ENCODE measurements around the gene CAMK2A.

DNA sequence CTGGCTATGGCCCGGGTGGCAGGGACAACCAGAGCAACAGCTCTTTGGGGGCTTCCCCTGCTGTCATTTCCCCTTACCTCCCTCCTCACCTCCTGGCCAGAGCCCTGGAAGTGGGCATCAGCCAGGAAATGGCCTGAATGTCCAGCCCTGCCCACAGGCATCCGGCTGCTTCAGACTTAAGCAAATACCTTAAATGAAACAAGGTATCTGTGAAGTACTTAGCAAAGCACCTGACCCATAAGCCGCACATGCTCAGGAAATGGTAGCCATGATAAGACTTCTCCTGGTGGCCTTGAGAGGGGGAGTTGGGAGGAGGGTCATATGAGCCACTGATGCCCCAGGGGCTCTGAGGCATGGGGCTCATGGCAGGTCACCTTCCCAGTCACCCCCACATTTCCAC is 43.8 kb downstream of the CAMK2A start:
- TF ChIP-seq PRDM1 (tag by site-specific recombination; IDR thresholded peaks at IDR 0.05): no peak
- TF ChIP-seq, protein P1, sequence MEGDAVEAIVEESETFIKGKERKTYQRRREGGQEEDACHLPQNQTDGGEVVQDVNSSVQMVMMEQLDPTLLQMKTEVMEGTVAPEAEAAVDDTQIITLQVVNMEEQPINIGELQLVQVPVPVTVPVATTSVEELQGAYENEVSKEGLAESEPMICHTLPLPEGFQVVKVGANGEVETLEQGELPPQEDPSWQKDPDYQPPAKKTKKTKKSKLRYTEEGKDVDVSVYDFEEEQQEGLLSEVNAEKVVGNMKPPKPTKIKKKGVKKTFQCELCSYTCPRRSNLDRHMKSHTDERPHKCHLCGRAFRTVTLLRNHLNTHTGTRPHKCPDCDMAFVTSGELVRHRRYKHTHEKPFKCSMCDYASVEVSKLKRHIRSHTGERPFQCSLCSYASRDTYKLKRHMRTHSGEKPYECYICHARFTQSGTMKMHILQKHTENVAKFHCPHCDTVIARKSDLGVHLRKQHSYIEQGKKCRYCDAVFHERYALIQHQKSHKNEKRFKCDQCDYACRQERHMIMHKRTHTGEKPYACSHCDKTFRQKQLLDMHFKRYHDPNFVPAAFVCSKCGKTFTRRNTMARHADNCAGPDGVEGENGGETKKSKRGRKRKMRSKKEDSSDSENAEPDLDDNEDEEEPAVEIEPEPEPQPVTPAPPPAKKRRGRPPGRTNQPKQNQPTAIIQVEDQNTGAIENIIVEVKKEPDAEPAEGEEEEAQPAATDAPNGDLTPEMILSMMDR (tag by site-specific recombination; IDR thresholded peaks at IDR 0.05): no peak
- TF ChIP-seq ZBTB1 (tag by site-specific recombination; IDR thresholded peaks at IDR 0.05): no peak
- TF ChIP-seq, protein P2, sequence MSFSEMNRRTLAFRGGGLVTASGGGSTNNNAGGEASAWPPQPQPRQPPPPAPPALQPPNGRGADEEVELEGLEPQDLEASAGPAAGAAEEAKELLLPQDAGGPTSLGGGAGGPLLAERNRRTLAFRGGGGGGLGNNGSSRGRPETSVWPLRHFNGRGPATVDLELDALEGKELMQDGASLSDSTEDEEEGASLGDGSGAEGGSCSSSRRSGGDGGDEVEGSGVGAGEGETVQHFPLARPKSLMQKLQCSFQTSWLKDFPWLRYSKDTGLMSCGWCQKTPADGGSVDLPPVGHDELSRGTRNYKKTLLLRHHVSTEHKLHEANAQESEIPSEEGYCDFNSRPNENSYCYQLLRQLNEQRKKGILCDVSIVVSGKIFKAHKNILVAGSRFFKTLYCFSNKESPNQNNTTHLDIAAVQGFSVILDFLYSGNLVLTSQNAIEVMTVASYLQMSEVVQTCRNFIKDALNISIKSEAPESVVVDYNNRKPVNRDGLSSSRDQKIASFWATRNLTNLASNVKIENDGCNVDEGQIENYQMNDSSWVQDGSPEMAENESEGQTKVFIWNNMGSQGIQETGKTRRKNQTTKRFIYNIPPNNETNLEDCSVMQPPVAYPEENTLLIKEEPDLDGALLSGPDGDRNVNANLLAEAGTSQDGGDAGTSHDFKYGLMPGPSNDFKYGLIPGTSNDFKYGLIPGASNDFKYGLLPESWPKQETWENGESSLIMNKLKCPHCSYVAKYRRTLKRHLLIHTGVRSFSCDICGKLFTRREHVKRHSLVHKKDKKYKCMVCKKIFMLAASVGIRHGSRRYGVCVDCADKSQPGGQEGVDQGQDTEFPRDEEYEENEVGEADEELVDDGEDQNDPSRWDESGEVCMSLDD (tag by site-specific recombination; IDR thresholded peaks at IDR 0.05): no peak
- TF ChIP-seq GFI1B (tag by site-specific recombination; IDR thresholded peaks at IDR 0.05): no peak
- no peak for TF ChIP-seq ZNF311 (tag by site-specific recombination; IDR thresholded peaks at IDR 0.05; ENCODE audit: borderline replicate concordance)
- no peak for TF ChIP-seq GLI2 (tag by site-specific recombination; IDR thresholded peaks at IDR 0.05; ENCODE audit: borderline replicate concordance, low read depth)
- TF ChIP-seq, protein P3, sequence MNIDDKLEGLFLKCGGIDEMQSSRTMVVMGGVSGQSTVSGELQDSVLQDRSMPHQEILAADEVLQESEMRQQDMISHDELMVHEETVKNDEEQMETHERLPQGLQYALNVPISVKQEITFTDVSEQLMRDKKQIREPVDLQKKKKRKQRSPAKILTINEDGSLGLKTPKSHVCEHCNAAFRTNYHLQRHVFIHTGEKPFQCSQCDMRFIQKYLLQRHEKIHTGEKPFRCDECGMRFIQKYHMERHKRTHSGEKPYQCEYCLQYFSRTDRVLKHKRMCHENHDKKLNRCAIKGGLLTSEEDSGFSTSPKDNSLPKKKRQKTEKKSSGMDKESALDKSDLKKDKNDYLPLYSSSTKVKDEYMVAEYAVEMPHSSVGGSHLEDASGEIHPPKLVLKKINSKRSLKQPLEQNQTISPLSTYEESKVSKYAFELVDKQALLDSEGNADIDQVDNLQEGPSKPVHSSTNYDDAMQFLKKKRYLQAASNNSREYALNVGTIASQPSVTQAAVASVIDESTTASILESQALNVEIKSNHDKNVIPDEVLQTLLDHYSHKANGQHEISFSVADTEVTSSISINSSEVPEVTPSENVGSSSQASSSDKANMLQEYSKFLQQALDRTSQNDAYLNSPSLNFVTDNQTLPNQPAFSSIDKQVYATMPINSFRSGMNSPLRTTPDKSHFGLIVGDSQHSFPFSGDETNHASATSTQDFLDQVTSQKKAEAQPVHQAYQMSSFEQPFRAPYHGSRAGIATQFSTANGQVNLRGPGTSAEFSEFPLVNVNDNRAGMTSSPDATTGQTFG (tag by site-specific recombination; IDR thresholded peaks at IDR 0.05; ENCODE audit: borderline replicate concordance): no peak

Data from HEK293 (cell line).